Testis (tissue), 2 donors: Measurements from ENCODE around the gene ZCCHC14.

Source experiments
- POLR2A ChIP-seq: fragments of 450-650 bp; IDR thresholded peaks from one replicate; pipeline ENCODE4 v1.6.1; 2017; ENCODE audit warnings: antibody characterized with exemption, mild to moderate bottlenecking, moderate library complexity
- TF ChIP-seq, protein P1 (sequence below), 3 experiments: fragments of 450-650 bp in 2 of 3; fragments of 200-600 bp in 1 of 3; sonication (generic) in 1 of 3; IDR thresholded peaks; one replicate each; pipeline ENCODE4 v1.5.1; 2016 to 2019; ENCODE audit warnings: antibody characterized with exemption in 3 of 3, mild to moderate bottlenecking in 2 of 3, moderate library complexity in 1 of 3

- TF ChIP-seq, protein P1, sequence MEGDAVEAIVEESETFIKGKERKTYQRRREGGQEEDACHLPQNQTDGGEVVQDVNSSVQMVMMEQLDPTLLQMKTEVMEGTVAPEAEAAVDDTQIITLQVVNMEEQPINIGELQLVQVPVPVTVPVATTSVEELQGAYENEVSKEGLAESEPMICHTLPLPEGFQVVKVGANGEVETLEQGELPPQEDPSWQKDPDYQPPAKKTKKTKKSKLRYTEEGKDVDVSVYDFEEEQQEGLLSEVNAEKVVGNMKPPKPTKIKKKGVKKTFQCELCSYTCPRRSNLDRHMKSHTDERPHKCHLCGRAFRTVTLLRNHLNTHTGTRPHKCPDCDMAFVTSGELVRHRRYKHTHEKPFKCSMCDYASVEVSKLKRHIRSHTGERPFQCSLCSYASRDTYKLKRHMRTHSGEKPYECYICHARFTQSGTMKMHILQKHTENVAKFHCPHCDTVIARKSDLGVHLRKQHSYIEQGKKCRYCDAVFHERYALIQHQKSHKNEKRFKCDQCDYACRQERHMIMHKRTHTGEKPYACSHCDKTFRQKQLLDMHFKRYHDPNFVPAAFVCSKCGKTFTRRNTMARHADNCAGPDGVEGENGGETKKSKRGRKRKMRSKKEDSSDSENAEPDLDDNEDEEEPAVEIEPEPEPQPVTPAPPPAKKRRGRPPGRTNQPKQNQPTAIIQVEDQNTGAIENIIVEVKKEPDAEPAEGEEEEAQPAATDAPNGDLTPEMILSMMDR (IDR thresholded peaks at IDR 0.05): no peak
- TF ChIP-seq POLR2A: no peak
Observed at GRCh38 chr16:87360862-87361610, 131.8 kb downstream of the ZCCHC14 start.
